Measurements from ENCODE around the gene TKTL2.
"Not testable (repeated sequence)": the region's sequence is repeated elsewhere in the genome, so short reads cannot be mapped to it uniquely, and the experiment has no call there.

TKTL2 gene

DNA sequence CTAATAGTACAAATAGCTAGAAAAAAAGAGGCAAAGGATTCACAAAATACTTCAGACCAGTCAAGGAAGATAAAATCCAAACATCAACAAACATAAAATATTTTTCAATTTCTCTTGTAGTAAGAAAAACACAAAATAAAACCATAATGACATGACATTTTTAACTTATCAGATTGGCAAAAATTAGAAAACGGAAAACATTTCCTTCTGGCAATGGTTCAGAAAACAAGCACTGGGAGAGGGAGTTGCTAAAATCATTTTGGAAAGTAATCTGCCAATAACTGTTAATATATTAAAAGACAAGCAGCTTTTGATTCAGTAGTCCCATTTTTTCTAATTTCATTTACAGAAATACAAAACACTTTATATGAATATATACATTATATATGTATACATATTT lies 26.1 kb downstream of the TKTL2 start:
- DNase-seq (ENCODE audit: low read depth) = no peak

DNA sequence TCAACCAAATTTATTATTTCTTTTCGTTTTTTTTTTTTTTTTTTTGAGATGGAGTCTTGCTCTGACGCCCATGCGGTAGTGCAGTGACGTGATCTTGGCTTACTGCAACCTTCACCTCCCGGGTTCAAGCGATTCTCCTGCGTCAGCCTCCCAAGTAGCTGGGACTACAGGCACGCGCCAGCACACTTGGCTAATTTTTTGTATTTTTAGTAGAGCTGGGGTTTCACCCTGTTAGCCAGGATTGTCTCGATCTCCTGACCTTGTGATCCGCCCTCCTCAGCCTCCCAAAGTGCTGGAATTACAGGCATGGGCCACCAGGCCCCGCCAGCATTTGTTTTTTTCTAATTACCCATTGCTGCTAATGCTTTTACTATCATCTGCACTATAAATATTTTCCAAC lies 26.5 kb downstream of the TKTL2 start:
- not testable (repeated sequence) for DNase-seq (ENCODE audit: low read depth)

DNA sequence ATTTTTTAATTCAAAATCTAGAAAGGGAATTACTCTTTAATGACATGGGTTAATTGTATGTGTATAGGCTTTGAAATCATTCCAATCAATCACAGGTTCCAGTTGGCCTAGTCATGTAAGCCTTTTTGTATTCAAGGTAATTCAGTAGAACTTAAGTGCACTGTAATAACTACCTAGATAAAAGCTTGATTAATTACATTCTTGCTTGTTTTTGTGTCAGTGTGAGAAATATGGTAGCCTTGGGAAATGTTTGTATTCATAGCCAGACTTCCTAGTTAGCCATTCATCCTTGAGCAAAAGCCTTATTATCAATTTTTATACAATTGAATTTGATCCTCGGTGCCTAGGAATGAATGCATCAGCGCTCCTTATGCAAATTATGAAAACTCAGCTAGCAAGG lies 33.5 kb downstream of the TKTL2 start:
- no peak for DNase-seq (ENCODE audit: low read depth)
